NCI-H526 (cell line): Measurements from ENCODE around the gene SYNGR1.
A peak's percentile ranks its signal among the peaks of the same experiment; 100 is the strongest.

ENCODE experiments used
- DNase-seq, 2 experiments: peaks; one replicate each; lab custom pipeline; 2025; lab: John Stamatoyannopoulos, UW

SYNGR1 gene

GRCh38 chr22:39349967-39350726 lies at the start of gene SYNGR1:
Gene SYNGR1 (plus strand): TSS chr22:39349991. CDS start chr22:39350011, 20 bp downstream.
- peak in 1 of 2 experiments; percentile 49 for DNase-seq

DNA sequence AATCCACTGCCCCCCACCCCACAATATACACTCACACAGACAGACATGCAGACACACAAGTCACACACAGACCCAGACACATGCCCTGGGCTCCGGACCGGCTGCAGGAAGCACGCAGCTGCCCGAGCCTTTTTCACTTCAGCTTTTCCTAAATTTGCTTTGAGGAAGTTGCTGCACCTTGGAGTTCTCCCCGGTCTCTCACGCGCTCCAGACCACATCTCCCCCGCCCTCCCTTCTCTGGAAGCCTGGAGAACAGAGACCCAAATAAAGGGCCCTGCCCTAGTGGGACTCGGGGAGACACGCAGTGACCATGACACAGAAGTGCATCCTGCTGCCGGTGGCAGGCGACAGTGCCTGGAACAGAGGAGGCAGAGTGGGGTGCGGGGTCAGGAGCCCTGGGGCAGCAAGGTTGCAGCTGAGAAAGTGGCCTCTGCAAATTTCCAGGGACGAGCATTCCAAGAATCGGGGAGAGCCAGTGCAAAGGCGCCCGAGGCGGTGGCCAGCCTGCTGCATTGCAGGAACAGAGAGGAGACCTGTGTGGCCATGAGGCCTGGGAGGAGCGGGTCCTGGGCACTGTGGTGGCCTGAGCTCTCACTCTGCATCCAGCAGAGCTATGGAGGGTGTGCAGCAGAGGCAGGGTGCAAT lies 49.5 kb upstream of the SYNGR1 start:
- DNase-seq = no peak

DNA sequence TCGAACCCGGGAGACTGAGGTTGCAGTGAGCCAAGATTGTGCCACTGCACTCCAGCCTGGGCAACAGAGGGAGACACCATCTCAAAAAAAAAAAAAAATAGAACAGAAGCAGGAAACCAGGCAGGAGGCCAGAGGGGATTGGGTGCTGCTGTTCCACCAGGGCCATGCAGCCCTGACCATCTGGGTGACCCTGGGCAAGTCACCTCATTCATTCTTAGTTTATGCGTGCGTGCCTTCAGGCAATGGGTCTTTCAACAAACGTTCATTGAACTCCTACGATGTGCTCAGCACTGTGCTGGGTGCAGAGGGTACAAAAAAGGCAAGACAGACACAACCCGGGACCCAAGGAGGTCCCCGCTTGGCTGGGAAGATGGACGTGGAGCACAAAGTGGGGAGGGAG lies 48.7 kb upstream of the SYNGR1 start:
- no peak for DNase-seq

DNA sequence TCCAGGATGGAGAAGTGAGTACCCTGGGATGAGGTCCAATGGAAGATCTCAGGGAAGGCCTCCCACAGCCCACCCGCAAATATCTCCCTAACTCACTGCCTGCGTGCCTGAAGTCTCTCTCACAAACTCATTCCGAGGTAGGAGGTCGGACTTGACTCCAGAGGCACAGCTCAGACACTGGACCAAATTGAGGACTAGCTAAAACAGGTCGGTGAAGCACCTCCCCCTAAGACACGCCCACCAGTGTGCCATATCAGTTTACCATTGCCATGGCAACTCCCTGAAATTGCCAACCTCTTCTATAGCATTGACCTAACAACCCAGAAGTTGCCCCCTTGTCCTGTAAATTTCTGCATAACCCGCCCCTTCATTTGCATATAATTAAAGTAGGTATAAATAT lies 47.9 kb upstream of the SYNGR1 start:
- DNase-seq = no peak

- DNase-seq = no peak
Measured at GRCh38 chr22:39302431-39302960, 47.3 kb upstream of the SYNGR1 start.

GRCh38 chr22:39303358-39303757 lies 46.4 kb upstream of the SYNGR1 start:
- no peak for DNase-seq

DNA sequence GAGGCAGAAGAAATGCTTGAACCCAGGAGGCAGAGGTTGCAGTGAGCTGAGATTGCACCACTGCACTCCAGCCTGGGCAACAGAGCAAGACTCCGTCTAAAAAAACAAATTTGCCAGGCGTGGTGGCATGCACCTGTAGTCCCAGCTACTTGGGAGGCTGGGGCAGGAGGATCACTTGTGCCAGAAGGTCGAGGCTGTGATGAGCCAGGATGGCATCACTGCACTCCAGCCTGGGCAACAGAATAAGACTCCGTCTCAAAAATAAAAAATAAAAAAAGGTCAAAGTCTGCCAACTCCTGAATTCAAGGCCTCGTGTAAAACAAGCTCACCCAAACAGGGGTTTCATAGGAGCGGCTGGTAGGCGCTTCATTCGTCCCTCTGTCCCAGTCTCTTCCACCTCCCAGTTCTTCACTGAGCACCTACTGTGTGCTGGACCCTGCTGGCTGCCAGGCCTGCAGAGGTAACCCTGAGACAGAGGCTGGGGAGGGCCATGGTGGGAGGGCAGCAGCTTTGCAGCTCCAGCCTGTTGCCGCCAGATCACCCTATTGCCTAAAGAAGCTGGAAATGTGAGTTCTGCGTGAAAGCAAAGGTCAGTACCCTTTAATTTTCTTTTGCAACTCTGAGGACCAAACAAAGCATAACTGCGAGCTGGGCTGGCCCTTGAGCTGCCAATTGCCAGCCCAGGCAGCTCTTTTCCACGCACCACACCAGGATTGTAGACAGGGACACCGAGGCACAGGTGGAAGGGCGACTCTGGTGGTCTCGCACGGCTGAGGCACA lies 45.7 kb upstream of the SYNGR1 start:
- no peak for DNase-seq

- DNase-seq = peak in 1 of 2 experiments; percentile 24
Measured at GRCh38 chr22:39306456-39307361, 43.1 kb upstream of the SYNGR1 start.

DNA sequence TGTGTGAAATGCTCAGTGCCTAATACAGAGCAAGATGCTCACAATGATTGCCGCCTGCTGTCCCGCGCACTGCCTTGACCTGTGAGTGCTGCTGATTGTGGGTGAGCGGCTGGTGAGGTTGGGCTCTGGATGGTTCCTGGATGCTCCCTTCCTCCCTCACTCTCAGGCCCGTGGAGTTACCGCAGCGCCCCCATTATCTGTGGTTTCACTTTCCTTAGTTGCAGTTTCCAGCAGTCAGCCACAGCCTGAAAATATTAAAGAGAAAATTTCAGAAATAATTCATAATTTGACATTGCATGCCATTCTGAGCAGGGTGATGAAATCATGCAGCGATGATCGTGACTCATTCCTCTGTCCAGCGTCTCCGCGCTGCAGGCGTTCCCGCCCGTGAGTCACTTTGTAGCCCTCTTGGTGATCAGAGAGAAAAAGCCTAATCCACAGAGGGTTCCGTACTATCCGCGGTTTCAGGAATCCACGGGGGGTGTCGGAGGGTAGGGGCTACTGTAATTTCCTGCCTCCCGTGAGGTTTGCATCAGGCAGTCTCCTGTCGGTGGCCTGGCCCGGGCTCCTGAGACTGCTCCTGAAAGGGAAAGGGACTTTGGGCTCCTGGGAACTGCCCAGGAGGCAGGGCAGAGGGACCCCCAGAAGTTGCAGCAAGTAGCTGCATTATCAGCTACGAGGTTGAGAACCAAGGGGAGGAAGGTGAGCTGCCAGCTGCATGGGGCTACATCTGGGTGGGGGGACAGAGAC lies 41.0 kb upstream of the SYNGR1 start:
- no peak for DNase-seq

- no peak for DNase-seq
Measured at GRCh38 chr22:39309364-39309861, 40.4 kb upstream of the SYNGR1 start.

- no peak for DNase-seq
Measured at GRCh38 chr22:39309881-39310714, 39.7 kb upstream of the SYNGR1 start.

DNA sequence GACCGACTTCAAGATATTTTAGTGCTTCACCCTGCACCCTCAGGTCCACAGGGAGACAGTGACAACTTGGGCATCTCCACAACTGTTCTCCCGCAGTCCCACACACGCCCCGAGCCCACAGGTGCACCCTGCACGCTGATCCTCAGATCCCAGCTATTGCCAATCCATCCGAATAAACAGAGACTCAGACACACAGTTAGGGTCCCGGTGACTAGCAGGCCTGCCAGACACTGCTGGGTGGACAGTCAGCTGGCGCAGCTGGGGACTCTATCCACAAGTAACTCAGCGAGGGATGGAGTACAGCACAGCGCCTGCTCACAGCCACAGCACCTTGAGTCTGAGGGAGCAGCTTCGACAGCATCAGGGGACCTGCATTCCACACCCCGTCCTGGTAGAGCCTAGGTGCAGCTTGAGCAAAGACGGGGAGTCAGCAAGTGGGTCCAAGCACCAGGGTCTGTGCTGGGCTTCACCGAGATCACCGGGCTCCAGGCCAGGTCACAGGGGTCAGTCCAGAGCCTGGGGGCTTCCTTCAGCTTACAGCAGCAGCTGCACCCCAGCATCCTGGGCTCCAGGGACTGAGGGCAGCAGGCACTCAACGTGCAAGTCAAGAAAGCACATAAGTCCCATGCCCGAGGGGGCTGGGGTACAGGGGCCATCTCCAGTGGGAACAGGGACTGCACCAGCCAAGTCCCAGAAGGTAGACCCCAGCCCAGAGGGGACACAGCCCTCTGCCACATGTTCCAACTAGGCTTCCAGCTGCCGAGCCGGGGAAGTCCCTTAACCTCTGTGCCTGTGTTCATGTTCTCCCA lies 38.0 kb upstream of the SYNGR1 start:
- no peak for DNase-seq

GRCh38 chr22:39312410-39312809 lies 37.4 kb upstream of the SYNGR1 start:
- DNase-seq = no peak

- DNase-seq = no peak
Measured at GRCh38 chr22:39313258-39314001, 36.4 kb upstream of the SYNGR1 start.

DNA sequence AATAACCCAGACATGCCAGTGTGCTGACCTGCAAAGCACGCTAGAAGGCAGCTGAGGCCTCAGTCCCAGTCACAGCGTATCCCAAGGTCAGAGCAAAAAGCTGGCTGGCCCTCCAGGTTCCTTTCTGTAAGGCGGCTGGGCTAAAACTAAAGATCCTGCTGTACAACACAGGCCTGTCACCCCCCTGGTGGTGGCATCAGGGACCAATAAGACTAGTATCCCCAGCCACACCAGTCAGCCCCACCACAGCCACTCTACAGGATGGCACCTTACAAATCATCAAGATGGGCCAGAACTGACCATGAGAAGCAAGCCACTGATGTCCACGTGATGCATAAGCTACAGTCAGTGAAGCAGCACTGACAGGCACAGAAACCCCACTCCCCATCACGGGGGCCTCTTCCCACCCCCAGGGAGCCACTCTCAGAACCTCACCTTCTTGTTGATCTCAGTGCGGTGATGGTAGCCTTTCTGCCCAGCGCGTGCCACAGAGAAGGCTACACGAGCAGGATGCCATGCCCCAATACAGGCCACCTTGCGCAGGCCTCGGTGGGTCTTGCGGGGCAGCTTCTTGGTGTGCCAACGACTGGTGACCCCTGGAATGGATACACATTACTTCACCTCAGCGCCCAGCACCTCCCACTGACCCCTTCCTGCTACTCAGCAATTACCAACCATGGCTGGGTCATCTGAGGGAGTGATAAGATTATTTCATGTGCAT lies 35.4 kb upstream of the SYNGR1 start:
- DNase-seq = no peak

DNA sequence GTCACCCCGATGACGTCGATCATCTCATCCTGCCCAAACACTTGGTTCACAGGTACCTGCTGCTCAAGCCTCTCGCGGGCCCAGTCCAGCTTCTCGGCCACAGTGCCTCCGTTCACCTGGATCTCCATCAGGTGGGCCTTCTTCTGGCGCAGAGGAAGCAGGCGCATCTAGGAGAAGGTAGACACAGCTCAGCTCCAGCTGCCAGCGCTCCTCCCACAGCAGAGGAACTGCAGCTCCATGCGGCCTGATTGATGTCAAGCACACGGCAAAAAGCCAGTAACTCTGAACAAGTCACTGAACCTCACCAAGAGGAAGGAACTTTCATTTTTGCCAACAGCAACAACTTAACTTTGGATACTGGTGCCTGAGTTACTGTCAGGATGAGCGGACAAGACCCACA lies 34.4 kb upstream of the SYNGR1 start:
- no peak for DNase-seq

DNA sequence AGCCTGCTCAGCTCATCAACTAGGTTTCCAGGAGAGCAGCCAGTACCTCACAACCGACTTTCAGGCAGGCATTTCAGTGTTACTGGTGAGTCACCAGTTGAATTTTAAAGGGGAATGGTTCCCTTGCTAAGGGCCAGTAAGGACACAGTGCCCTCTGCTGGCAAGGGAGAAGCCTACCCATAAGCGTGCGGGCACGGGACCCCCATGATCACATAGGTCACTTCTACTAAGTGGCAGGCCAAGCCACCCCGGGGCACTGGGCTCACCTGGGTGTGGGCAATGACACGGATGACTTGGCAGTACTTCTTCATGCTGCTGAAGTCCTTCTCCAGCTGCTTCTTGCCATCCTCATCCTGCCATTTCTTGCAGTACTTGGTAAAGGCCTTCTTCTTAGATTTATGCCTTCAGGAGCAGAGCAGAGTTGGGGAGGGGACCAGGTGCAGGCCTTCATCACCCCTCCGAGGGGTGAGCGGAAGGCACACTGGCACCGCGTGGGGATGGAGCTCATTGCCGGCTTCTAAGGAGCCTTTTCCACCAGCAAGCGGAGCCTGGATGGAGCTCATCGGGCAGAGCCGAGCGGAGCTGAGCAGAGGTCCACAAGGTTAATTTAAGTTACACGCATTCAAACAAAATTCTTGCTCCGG lies 33.2 kb upstream of the SYNGR1 start:
- peak; percentile 16 to 66 for DNase-seq
